Erythroblast (primary cell): ENCODE results near the gene PPM1G.

Experiments
- DNase-seq, 2 experiments: peaks; one replicate each; lab custom pipeline; 2025; lab: John Stamatoyannopoulos, UW
- GATA1 ChIP-seq: IDR thresholded peaks from 2 replicates; pipeline ENCODE4 v1.6.1; 2011; ENCODE audit warnings: low read depth, mild to moderate bottlenecking, control low read depth, low read length, moderate library complexity
- POLR2A ChIP-seq: IDR thresholded peaks from 2 replicates; pipeline ENCODE4 v1.6.1; 2011; ENCODE audit warnings: mild to moderate bottlenecking, low read length

Gene PPM1G

DNA sequence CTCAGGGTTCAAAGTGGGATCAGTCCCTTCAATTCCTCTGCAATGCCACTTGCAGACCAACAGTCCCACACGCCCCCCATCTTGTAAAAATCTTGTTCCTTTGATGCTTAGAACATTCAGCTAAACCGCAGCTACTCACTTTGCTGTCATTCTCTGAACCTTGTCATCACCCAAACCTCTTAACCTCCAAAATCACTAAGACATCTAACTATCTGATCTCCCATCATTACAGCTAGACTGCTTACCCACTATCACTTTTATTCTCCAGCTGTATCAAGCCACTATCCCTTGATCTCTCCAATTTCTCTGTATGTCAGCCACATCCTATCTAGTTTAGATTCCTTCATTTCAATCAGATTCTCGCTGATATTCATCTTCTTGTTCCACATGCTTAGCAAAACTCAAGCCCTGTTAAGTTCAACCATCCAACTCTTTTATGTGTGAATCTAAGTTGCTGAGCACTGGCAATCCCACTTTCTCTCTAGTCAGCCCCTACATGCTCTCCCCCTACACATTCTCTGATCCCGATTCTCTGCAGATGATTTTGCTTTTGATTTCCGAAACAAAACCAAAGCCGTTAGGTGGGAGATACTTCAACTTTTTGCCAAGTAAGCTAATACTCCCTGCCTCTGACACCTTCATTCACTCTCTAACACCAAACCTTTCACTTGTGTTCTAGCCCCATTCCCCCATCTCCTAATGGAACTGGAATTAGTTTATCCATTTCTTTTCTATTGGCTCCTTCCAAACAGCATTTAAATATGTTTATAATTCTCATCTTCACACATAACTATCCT is 57.4 kb downstream of the PPM1G start:
- no peak for TF ChIP-seq GATA1
- no peak for TF ChIP-seq POLR2A
- no peak for DNase-seq

DNA sequence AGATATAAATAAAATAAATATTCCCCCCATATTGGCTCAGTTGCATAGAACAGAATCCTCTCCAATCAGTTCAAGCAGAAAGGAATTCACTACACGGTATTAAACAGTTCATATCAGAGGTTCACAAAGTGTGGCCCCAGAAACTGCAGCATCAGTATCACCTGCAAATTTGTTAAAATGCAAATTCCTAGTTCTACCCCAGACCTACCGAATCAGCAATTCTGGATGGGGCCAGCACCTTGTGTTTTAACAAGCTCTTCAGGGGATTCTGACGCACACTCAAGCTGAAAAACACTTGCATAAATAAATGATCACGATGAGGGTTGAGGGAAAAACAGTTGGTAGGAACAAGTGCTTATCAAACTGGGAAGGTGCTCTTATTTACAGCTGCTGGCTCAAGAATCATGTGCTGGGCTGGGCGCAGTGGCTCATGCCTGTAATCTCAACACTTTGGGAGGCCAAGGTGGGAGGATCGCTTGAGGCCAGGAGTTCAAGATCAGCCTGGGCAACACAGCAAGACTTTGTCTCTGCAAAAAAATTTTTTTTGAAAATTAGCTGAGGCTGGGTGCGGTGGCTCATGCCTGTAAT is 59.2 kb downstream of the PPM1G start:
- DNase-seq, result peak in 1 of 2 experiments; percentile 17
- TF ChIP-seq POLR2A (no peak), GATA1 (no peak)

DNA sequence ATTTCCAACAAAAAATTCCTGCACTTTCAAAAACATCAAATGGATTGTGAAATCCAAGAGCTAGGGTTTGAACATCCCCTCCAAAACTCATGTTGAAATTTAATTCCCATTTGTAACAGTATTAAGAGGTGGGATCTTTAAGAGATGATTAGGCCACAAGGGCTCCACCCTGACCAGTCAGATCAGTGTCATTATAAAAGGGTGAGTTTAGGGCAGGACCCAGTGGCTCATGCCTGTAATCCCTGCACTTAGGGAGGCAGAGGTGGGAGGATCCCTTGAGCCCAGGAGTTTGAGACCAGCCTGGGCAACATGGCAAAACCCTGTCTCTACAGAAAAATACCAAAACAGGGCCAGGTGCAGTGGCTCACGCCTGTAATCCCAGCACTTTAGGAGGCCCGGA is 61.8 kb downstream of the PPM1G start:
- no peak for DNase-seq
- TF ChIP-seq POLR2A (no peak), GATA1 (no peak)

DNA sequence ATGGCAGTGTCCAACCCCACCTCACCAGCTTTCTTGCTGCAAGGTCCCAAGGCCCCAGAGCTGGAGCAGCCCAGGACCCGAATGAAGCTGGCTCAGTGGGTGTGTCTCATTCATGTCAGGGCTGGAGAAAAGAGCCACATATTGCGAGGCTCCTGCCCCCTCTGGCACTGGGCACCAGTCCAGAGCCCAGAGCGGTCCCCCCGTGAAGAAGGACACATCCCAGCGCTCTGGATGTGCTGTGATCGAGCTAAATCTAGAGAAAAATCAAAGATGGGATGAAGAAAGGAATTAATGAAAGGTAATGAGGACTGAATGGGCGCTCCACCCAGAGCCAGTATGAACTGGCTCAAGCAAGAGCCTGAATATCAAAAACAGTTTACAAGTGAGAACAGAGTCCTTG is 73.2 kb downstream of the PPM1G start:
- no peak for DNase-seq
- no peak for TF ChIP-seq POLR2A
- no peak for TF ChIP-seq GATA1

DNA sequence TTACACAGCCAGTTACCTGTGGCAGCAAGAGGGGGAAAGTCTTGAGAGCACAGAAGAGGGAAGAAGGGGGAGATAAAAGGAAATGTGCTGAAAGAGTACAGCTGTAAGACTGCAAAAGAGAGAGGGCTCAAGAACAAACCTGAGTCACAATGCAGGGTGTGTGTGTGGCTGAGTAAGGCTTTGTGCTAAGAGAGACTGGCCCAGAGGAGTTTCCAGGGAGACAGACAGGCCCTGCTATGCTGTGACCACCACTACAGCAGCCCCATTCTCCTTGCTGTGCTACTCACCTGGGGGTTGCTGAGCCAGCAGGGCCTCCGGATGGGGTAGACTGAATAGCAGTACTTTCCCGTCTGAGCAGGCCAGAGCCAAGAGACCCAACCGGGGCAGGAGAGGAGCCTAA is 74.1 kb downstream of the PPM1G start:
- DNase-seq, result no peak
- TF ChIP-seq GATA1 (no peak), POLR2A (no peak)
